ENCODE results near the gene HS3ST2. TPM values are rescaled to one million over a fixed set of nuclear protein-coding genes. Genes with fewer than 3 reads are reported as not detected.

The HS3ST2 gene
- total and polyA plus RNA-seq, 2 donors (not counting 3 experiments of a cell fraction or from before 2014, with no cell fraction given): not detected

GRCh38 chr16:22868593-22869224, 54.7 kb downstream of the HS3ST2 start:
- CTCF ChIA-PET: interaction anchor here (1.3 kb wide), 1 partner anchor 30 kb away, joined by 3 read pairs; no protein-coding TSS in a partner anchor
- TF ChIP-seq MAX (IDR thresholded peaks at IDR 0.05; ENCODE audit: insufficient read depth, insufficient read length) (no peak), CTCF (IDR thresholded peaks at IDR 0.05; ENCODE audit: extremely low read depth in 1 of 2, insufficient read depth in 1 of 2, low read depth in 1 of 2, low read length in 2 of 2) (no peak), FOS (IDR thresholded peaks at IDR 0.05; ENCODE audit: borderline replicate concordance, insufficient read depth, low read length) (no peak), MYC (IDR thresholded peaks at IDR 0.05; ENCODE audit: low read depth, low read length) (no peak), JUN (IDR thresholded peaks at IDR 0.05; ENCODE audit: borderline replicate concordance, insufficient read depth, insufficient read length, low read depth) (no peak), GATA2 (IDR thresholded peaks at IDR 0.05; ENCODE audit: insufficient read depth, insufficient read length, low read depth, low read length) (no peak), POLR2AphosphoS5 (IDR thresholded peaks at IDR 0.05; ENCODE audit: insufficient read depth, low read depth, low read length) (no peak), EZH2 (IDR thresholded peaks at IDR 0.05; ENCODE audit: borderline replicate concordance, low read depth, low read length, severe bottlenecking) (no peak), POLR2A (IDR thresholded peaks at IDR 0.05; ENCODE audit: low read depth, low read length) (no peak)
- FAIRE-seq (no peak), DNase-seq (ENCODE audit: low read depth, low spot score) (no peak)
- POLR2A ChIA-PET: no interaction called here
- no peaks in the 10 kb centered on the region for H4K20me1 ChIP-seq (replicated peaks; ENCODE audit: control insufficient read depth, extremely low read depth, insufficient read depth, low read length)
- H3K27me3 ChIP-seq (ENCODE audit: control insufficient read depth in 2 of 2, insufficient read depth in 2 of 2, low read length in 2 of 2): no peaks in the 10 kb centered on the region
- H3K27ac ChIP-seq (ENCODE audit: insufficient read depth, low read depth, low read length): no peak overlapping the region
- no TSS peak for BruUV-seq (replicated peaks)
- no peak overlapping the region for H3K4me2 ChIP-seq (ENCODE audit: insufficient read depth, low read length)
- H3K36me3 ChIP-seq (ENCODE audit: control insufficient read depth in 2 of 2, extremely low read depth in 1 of 2, insufficient read depth in 2 of 2, low read length in 2 of 2): no peaks in the 10 kb centered on the region
- no peaks in the 10 kb centered on the region for H3K4me1 ChIP-seq (ENCODE audit: control insufficient read depth, extremely low read depth, insufficient read depth, low read length)
- H3K9me3 ChIP-seq (replicated peaks; ENCODE audit: control insufficient read depth, insufficient read depth, low read length): no peaks in the 10 kb centered on the region
- H3K9ac ChIP-seq (replicated peaks; ENCODE audit: extremely low read depth, insufficient read depth, low read length): no peak overlapping the region
- intact Hi-C loops (cut with micrococcal nuclease) (no loop called here), dilution Hi-C loops (cut with MboI; ENCODE audit: extremely low pct_ligation_motif_present, low sequenced_read_pairs) (no loop called here)
- no peaks in the 10 kb centered on the region for H3K9me1 ChIP-seq (replicated peaks; ENCODE audit: control insufficient read depth, extremely low read depth, insufficient read depth, low read length)
- no peak overlapping the region for H2AFZ ChIP-seq (ENCODE audit: low read depth, low read length)
- no peak overlapping the region for H3K4me3 ChIP-seq (replicated peaks in 1 of 3; ENCODE audit: insufficient read depth in 1 of 3, low read depth in 1 of 3, low read length in 3 of 3)
- no peaks in the 10 kb centered on the region for H3K79me2 ChIP-seq (ENCODE audit: control insufficient read depth, insufficient read depth, low read length)

Data from endothelial cell of umbilical vein (primary cell).